ENCODE results near the gene DUS1L.

DNA sequence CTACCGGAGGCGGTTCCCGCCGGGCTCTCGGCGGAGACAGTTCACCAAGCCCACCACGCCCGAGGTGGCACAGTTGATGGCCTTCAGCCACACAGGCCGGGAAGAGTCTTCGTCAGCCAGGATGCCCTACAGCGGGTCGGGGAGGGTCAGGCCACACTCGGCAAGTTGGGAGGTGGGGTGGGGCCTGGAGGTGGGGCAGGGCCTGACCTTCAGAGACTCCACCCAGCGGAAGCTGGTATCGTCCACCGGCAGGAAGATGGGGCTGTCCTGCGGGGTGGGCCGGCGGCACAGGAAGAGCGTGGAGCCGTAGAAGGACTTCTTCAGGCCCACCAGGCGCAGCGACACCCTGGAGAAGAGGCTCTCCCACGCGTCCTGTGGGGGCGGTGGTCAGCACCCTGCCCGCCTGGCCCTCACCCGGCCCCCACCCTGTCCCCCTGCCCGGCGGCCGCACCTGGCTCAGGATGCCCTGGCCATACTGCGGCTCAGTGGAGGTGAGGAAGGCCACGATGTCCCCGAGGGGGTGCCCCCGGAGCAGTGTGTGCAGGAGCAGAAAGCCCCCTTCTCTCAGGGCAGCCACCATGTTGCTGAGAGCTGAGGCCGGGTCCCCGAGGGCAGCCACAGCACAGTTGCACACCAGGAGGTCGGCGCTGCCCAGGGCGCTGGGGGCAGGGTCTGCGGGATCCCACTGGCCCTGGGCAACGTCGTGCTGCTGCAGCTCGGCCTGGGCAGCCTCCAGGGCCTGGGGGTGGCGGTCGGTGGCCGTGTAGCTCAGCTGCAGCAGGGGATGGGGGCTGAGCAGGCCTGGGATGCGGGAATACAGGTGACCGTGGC lies 19.6 kb upstream of the DUS1L start:
- TF ChIP-seq, protein P1, sequence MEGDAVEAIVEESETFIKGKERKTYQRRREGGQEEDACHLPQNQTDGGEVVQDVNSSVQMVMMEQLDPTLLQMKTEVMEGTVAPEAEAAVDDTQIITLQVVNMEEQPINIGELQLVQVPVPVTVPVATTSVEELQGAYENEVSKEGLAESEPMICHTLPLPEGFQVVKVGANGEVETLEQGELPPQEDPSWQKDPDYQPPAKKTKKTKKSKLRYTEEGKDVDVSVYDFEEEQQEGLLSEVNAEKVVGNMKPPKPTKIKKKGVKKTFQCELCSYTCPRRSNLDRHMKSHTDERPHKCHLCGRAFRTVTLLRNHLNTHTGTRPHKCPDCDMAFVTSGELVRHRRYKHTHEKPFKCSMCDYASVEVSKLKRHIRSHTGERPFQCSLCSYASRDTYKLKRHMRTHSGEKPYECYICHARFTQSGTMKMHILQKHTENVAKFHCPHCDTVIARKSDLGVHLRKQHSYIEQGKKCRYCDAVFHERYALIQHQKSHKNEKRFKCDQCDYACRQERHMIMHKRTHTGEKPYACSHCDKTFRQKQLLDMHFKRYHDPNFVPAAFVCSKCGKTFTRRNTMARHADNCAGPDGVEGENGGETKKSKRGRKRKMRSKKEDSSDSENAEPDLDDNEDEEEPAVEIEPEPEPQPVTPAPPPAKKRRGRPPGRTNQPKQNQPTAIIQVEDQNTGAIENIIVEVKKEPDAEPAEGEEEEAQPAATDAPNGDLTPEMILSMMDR (IDR thresholded peaks at IDR 0.05) = no peak
- no peak for TF ChIP-seq POLR2A (IDR thresholded peaks at IDR 0.05)

Data from uterus (tissue), 2 donors.